Nephron progenitor cell (in vitro differentiated cells): Measurements from ENCODE around the gene ARHGAP30.
A peak's percentile ranks its signal among the peaks of the same experiment; 100 is the strongest.
"Not testable (repeated sequence)": the region's sequence is repeated elsewhere in the genome, so short reads cannot be mapped to it uniquely, and the experiment has no call there.

ENCODE experiments used
- DNase-seq: peaks from one replicate; pipeline ENCODE4 v3.0.0; 2021
- H3K27ac Mint-ChIP-seq: 2 replicates; pipeline ENCODE4 v1.8.0; 2021; ENCODE audit warnings: mild to moderate bottlenecking, moderate library complexity, mixed read lengths
- H3K27me3 Mint-ChIP-seq: 2 replicates; pipeline ENCODE4 v1.8.0; 2021; ENCODE audit warnings: mild to moderate bottlenecking, low read depth, mixed read lengths; ENCODE audit not compliant: poor library complexity
- H3K36me3 Mint-ChIP-seq: 2 replicates; pipeline ENCODE4 v1.8.0; 2021; ENCODE audit warnings: low read depth, mixed read lengths
- H3K4me1 Mint-ChIP-seq: 2 replicates; pipeline ENCODE4 v1.8.0; 2021; ENCODE audit warnings: mixed read lengths
- H3K4me3 Mint-ChIP-seq: 2 replicates; pipeline ENCODE4 v1.8.0; 2021; ENCODE audit warnings: mild to moderate bottlenecking, moderate library complexity, mixed read lengths
- H3K9me3 Mint-ChIP-seq: 2 replicates; pipeline ENCODE4 v1.8.0; 2021; ENCODE audit warnings: mild to moderate bottlenecking, moderate library complexity, mixed read lengths
- CTCF ChIP-seq: fragments of 200-600 bp; sonication (generic); IDR thresholded peaks from 2 replicates; pipeline ENCODE4 v1.5.0; 2021; ENCODE audit warnings: antibody characterized with exemption

ARHGAP30 gene

GRCh38 chr1:161017756-161018630 lies 51.7 kb downstream of the ARHGAP30 start:
- no peak for TF ChIP-seq CTCF
- Mint-ChIP-seq H3K27ac (no peak overlapping the region), H3K27me3 (peaks cover 53% of the 10 kb centered on the region), H3K4me3 (no peak overlapping the region), H3K9me3 (no peaks in the 10 kb centered on the region), H3K4me1 (peaks cover 33% of the 10 kb centered on the region), H3K36me3 (no peaks in the 10 kb centered on the region)
- no peak for DNase-seq

- not testable (repeated sequence) for H3K27ac Mint-ChIP-seq
- H3K4me1 Mint-ChIP-seq, result peaks cover 33% of the 10 kb centered on the region
Observed at GRCh38 chr1:161017181-161017580, 52.5 kb downstream of the ARHGAP30 start.

GRCh38 chr1:161016683-161017082 lies 53.0 kb downstream of the ARHGAP30 start:
- not testable (repeated sequence) for H3K9me3 Mint-ChIP-seq, H3K4me3 Mint-ChIP-seq, H3K36me3 Mint-ChIP-seq, DNase-seq, H3K27ac Mint-ChIP-seq
- H3K4me1 Mint-ChIP-seq, result peaks cover 33% of the 10 kb centered on the region
- peaks cover 47% of the 10 kb centered on the region for H3K27me3 Mint-ChIP-seq

More at GRCh38 chr1:161017181-161017580, 52.5 kb downstream of the ARHGAP30 start:
- not testable (repeated sequence) for DNase-seq, H3K9me3 Mint-ChIP-seq, H3K36me3 Mint-ChIP-seq, H3K4me3 Mint-ChIP-seq
- H3K27me3 Mint-ChIP-seq, result peaks cover 48% of the 10 kb centered on the region

GRCh38 chr1:161013488-161014230 lies 56.0 kb downstream of the ARHGAP30 start:
- peaks cover 13% of the 10 kb centered on the region for H3K4me1 Mint-ChIP-seq
- H3K27me3 Mint-ChIP-seq, result peaks cover 16% of the 10 kb centered on the region
- no peak for TF ChIP-seq CTCF
- peak overlapping the region; percentile 78 for H3K27ac Mint-ChIP-seq
- no peak for DNase-seq
- H3K9me3 Mint-ChIP-seq, result no peaks in the 10 kb centered on the region
- H3K4me3 Mint-ChIP-seq, result peak overlapping the region; percentile 14
- no peaks in the 10 kb centered on the region for H3K36me3 Mint-ChIP-seq

GRCh38 chr1:161013131-161013487 lies 56.6 kb downstream of the ARHGAP30 start:
- H3K27me3 Mint-ChIP-seq, result peaks cover 12% of the 10 kb centered on the region
- no peaks in the 10 kb centered on the region for H3K36me3 Mint-ChIP-seq
- H3K9me3 Mint-ChIP-seq, result no peaks in the 10 kb centered on the region
- TF ChIP-seq CTCF, result no peak
- no peak overlapping the region for H3K27ac Mint-ChIP-seq
- peak overlapping the region; percentile 14 for H3K4me3 Mint-ChIP-seq
- DNase-seq, result no peak
- peaks cover 13% of the 10 kb centered on the region for H3K4me1 Mint-ChIP-seq

GRCh38 chr1:161012420-161012819 lies 57.3 kb downstream of the ARHGAP30 start:
- H3K27me3 Mint-ChIP-seq, result peaks cover 7% of the 10 kb centered on the region
- no peaks in the 10 kb centered on the region for H3K36me3 Mint-ChIP-seq
- no peaks in the 10 kb centered on the region for H3K9me3 Mint-ChIP-seq
- DNase-seq, result no peak
- H3K4me3 Mint-ChIP-seq, result no peak overlapping the region
- no peak for TF ChIP-seq CTCF
- H3K4me1 Mint-ChIP-seq, result peaks cover 13% of the 10 kb centered on the region
- H3K27ac Mint-ChIP-seq, result no peak overlapping the region
